ENCODE measurements around the gene TMEM143.
"Not testable (repeated sequence)": the region's sequence is repeated elsewhere in the genome, so short reads cannot be mapped to it uniquely, and the experiment has no call there.

Gene TMEM143

DNA sequence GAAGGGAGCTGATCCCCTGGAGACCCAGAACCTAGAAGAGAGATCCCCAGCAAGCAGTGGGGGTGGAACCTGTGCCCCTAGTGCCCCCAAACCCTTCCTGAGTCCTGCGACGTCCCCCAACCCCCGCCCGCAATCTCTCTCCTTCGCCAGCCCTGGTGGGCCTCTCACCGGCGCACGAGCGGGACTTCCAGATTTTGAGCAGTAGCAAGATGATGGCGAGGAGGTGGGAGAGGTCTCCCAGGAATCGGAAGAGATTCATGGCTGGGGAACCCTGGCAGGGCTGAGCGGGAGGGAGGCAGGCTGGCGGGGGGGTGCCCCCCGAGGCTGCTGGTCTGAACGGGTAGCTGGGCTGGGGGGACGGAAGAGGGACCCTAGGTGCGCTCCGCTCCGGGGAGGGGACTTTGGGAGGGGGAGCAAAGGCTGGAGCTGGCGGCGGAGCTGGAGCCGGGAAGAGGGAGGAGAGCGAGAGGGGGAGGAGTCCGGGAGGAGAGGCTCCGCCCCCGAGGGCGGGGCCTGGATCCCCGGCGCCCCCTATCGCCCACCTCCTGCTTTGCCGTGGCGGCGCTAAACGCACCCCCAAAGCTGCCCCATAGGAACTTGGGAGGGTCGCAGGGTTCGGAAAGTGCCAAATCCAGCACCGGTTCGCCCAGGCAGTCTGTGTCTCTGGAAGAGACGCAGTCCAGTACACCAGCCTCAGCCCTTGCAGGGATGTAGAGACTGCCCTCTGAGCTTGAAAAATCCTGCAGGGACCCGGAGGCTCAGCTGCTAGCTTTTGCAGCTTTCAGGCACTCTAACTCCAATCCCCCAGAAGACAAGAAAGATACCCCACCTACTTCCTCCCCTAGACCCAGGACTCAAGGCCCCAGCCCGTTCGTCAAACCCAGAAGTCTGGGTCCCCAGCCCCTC, 27.6 kb upstream of the TMEM143 start, which contains the start of gene KDELR1:
Gene KDELR1, minus strand, starts transcription at position 452 of the 906 bp plus-strand sequence. Its CDS starts 193 bp downstream, at position 259.
- peak; percentile 95 for DNase-seq (ENCODE audit: low spot score)

DNA sequence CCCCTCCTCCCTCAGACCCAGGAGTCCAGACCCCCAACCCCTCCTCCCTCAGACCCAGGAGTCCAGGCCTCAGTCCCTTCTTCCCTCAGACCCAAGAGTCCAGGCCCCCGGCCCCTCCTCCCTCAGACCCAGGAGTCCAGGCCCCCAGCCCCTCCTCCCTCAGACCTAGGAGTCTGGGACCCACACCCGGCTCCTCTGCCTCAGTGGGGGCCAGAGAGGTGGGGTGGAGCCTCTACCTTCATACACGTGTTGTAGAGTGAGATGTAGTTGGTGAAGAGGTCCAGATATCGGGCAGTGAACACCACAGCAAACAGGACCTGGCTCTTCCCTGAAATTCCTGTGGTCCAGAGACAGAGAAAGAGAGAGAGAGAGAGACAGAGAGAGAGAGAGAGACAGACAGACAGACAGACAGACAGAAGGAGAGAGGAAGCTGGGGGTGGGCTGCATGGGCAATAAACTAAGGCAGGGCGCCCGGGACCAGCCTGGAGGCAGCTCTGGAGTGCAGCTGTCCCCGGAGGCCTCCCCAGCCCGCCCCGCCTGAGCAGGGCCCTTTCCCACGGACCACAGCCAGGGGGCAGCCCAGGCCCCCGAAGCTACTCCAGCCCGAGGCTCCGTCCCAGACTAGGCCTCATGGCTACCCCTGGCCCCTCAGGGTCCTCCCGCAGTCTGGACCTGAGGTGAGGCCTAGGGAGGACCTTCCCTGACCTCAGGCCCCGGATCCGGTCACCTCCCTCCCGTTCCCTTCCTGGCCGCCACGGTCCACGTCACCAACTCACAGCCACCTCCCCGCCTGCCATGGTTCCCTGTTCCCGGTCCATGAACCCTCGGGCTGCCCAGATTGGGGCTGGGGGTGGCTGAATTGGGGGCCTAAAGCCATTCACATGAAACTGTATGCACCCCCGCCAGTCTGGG, 26.7 kb upstream of the TMEM143 start:
- DNase-seq (ENCODE audit: low spot score), result peak; percentile 57

DNA sequence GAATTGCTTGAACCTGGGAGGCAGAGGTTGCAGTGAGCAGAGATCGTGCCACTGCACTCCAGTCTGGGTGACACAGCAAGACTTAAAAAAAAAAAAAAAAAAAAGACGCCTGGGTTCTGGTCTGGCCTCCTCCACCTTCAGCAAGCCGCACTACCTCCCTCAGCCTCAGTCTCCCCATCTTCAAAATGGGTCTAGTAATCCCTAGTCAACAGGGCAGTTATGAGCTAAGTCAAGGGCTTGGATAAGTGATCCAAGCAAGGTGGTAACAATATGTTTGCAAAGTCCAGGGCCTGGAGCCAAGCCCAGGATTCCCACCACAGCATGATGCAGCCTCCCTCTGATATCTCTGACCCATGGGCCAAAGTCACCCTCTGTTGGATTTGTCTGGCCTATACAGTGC, 23.2 kb upstream of the TMEM143 start:
- DNase-seq (ENCODE audit: low spot score), result no peak

DNA sequence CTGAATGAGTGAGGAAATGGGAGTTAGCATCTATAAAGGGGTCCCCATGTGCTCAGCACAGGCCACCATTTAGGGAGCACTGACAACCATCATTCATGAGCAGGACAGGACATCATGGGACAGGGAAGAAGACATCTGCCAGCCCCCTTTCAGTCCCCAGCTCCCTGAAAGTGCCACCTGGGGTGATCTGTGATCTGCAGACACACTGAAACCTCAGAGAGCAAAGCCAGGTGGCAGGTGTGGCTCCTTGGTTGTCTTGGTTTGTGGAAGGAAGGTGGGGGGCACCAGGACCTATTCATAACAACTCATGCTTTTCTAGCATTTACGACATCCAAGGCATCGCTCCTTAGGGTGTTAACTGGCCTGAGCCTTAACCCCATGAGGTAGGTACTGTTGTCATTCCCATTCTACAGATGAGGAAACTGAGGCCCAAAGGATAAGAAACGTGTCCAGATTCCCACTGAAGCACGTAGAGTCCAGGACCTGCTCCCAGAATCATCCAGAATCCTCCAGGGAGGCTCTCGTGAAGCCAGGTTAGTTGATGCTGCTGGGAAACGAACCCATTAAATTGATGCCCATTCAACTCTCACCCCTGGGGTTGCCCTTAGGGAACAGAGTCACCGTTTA, 21.8 kb upstream of the TMEM143 start:
- DNase-seq (ENCODE audit: low spot score), result no peak

DNA sequence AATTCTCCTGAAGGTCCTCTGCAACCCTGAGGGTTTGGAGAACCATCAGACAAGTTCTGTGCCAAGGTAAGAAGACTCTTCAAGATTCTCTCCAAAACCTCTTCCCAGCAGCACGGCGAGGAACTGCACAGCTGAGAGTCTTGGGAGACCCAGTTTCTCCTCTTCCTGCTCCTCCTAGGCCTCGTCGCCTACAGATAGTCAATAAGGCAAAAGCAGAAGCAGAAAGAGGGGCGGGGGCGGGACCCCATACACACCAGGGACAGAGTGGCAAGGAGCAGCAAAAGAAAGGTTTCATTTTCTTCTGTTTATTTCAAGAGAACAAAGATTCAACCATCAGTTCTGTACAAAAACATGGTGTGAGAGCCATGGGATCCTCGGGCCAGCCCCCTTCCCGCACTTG, 18.5 kb upstream of the TMEM143 start:
- no peak for DNase-seq (ENCODE audit: low spot score)

DNA sequence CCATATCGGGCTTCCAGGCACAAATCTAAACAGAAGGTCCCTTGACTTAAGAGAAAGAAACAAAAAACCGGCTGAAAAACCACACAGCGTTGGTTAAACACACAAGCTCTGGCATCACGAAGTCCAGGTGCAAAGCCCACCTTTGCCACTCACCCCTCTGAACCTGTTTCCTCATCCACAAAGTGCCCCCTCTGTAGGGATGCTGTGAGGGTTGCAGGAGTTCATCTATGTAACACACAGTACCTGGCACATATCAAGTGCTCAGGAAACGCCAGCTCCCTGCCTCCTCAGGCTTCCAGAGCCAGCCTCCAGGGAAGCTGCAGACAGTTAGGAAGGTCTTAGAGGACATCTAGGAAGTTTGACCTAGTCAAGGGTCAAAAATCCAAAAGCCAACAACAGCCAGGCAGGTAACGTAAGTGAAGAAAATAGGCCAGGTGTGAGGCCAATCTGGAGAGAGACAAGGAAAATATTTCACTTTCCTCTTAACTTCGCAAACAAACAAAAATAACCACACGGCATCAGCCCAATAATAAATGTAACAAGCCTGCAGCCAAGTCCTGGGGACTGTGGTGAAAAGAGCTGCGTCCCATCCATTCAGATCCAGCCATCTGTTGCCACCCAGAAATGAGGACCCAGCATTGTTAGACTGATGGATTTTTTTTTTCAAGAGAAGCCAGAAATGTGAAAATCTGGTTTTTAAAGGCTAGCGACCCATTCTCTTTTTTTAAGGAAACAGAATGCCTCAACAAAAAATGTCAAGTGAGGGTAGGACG, 17.6 kb upstream of the TMEM143 start:
- no peak for DNase-seq (ENCODE audit: low spot score)

DNA sequence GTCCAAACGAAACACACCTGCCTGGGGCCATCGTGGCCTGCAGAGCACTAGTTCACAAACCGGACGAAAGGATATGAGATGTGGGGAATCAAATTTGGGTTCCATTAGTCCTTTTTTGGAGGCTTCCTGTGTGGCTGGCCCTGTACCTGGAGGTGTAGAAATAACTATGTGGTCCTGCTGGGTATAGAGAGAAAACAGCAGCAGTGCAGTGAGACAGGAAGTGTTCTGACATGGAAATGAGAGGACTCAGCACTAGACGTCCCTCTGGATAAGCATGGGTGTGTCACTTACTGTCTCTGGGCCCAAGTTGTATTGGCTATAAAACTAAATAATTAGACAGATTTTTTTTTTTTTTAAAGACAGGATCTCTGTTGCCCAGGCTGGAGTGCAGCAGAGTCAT, 15.3 kb upstream of the TMEM143 start:
- no peak for DNase-seq (ENCODE audit: low spot score)

DNA sequence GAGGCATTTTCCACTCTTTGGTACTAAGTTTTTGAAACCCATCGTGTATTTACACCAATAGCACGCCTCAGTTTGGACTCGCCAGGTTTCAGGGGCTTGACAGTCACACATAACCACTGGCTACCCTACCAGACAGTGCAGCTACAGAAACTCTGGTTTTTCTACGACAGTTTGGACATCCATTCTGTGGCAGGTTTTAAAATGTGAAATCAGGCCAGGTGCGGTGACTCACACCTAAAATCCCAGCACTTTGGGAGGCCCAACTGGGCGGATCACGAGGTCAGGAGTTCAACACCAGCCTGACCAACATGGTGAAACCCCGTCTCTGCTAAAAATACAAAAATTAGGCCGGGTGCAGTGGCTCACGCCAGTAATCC, 14.4 kb upstream of the TMEM143 start:
- no peak for DNase-seq (ENCODE audit: low spot score)

DNA sequence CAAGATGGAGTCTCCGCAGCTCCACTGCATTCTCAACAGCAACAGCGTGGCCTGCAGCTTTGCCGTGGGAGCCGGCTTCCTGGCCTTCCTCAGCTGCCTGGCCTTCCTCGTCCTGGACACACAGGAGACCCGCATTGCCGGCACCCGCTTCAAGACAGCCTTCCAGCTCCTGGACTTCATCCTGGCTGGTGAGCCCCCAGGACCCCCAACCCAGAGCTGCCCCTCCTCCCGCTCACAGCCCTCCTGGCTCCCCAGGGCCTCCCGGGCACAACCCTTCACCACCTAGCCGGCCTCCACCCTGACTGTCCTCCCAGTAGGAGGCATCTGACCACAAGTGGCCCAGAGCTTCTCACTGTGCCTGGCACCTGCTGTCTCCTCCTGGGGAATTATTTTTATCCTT, 9.8 kb upstream of the TMEM143 start:
- no peak for DNase-seq (ENCODE audit: low spot score)

DNA sequence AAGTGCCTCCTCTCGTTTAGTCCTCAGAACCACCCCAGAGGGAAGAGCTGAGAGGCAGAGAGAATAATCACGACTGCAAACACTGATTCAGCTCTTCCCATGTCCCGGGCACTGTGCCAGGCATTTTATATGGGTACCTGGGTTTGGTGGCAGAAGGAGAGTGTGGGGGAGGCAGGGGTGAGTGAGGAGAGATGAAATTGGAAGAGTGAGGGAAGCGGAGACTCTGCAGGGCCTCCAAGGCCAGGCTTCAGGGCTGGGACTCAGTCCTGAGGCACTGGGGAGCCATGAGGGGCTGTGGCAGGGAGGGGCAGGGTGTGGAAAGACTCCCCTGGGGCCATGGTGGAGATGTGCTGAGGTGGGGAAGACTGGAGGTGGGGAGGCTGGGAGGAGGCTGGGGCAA, 9.2 kb upstream of the TMEM143 start:
- no peak for DNase-seq (ENCODE audit: low spot score)

DNA sequence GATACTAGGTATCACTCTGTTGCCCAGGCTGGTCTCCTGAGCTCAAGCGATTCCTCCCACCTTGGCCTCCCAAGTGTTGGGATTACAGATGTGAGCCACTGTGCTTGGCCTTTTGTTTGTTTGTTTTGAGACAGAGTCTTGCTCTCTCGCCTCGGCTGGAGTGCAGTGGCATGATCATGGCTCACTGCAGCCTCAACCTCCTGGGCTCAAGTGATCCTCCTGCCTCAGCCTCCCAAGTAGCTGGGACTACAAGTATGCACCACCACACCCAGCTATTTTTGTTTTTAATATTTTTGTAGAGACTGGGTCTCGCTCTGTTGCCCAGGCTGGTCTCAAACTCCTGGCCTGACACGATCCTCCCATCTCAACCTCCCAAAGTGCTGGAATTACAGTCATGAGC, 8.0 kb upstream of the TMEM143 start:
- DNase-seq (ENCODE audit: low spot score), result not testable (repeated sequence)

DNA sequence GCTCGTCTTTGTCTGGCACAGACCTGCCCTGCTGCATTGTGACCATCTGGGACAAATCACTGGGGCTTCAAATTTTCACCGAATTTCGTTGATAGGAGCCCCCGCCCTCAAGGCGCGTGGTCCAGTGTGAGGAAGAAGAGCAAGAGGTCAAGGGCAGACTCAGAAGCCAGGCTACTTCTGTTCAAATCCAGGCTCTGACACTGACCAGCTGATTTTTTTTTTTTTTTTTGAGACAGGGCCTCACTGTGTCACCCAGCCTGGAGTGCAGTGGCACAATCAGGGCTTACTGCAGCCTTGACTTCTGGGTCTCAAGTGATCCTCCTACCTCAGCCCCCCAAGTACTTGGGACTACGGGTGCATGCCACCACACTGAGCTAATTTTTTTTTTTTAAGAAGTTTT, 7.6 kb upstream of the TMEM143 start:
- DNase-seq (ENCODE audit: low spot score), result no peak

DNA sequence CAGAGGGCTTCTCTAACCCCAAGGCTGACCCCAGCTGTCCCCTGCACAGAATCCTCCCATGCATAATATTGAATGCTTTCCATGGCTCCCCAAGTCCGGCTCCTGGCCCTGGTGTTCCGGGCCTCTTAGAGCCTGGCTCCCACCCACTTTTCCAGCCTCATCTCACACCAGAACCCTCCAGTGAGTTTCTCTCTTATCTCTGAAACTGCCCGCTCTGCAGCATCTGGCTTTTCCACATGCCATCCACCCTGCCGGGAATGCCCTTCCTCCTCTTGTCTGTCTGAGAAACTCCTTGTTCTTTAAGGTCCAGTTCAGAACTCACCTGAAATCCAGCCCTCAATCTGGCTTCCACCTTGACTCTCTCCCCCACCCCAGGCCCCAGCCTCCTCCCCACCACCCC, 7.2 kb upstream of the TMEM143 start:
- no peak for DNase-seq (ENCODE audit: low spot score)

DNA sequence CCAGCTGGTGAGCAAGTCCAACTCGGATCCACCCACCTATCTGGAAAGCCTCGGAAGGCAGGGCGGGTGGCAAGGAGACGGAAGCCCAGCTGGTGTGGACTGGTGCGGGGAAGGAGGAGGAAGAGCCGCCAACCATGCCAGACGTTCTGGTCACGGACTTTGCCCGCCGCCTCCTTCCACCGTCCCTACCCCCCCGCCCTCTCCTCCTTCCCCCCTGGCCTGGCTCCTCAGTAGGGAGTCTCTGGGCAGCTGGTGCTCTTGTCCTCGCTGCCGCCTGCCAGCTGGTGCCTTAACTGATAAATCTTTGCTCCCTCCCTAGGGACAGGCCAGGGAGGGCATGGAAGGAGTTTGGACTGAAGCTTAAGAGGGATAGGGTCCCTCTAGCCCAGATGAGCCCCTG, 5.2 kb upstream of the TMEM143 start:
- DNase-seq (ENCODE audit: low spot score), result no peak

DNA sequence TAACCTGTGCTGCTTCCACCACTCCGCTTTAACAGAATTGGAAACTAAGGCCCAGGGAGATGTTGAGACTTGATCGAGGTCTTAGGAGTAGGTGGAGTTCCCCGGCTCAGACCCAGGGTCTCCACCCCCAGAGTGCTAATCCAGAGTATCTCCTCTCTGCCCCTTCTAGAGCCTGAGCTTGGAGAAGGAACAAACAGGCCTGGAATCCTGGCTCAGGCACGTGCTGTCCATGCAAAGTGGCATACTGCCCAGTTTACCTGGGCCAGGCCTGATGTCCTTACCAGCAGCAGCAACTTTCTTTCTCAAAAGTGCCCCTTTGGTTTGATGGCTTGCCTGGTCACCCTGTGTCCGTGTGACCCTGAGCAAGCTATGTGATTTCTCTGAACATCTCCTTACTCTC, 4.1 kb upstream of the TMEM143 start:
- DNase-seq (ENCODE audit: low spot score), result no peak

DNA sequence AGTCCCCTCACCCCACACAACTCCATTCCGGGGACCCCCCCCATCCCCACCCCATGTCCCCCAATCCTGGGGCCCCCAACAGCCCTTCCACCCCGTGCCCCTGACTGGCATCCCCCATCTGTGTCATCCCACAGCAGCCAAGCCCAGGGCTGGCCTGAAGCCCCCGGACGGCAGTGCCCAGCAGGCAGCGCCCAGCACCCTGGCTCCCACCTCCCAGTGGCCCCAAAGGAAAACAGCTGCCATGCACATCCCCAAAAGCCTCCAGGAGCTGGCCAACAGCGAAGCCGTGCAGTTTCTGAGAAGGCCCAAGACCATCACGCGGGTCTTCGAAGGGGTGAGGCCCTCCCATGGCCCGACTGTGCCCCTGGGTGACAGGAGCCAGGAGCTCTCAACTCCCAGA, 1.9 kb upstream of the TMEM143 start:
- DNase-seq (ENCODE audit: low spot score), result no peak

DNA sequence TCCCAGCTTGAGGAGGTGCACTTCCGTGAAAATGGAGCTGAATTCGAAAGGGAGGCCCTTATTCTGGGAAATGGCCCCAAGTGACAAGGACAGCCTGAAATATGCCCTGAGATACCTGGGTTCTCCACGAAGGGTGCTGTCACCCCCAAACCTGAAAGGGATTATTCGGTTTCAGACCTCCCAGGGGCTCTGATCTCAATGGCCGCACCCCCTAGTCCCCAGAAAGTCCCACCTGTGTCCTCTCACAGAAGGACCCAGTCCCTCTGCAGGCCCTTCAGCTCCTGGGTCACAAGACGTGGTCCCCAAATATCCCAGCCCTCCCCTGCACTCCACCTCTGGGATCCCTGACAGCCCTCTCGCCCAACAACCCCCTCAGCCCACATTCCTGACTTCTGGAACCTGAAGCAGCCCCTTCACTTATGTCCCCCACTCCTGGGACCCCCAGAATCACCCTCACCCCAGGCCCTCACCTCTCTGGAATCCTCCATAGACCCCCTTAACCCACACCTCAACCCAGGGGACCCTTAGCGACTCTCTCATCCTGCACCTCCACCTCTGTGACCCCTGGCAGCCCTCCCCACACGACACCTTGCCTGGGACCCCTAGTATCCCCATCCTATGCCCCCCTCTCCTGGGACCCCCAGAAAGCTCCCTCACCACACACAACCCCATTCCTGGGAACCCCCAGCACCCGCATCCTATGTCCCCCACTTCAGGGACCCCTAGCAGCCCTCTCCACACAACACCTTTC, 1.0 kb upstream of the TMEM143 start:
- DNase-seq (ENCODE audit: low spot score), result no peak

DNA sequence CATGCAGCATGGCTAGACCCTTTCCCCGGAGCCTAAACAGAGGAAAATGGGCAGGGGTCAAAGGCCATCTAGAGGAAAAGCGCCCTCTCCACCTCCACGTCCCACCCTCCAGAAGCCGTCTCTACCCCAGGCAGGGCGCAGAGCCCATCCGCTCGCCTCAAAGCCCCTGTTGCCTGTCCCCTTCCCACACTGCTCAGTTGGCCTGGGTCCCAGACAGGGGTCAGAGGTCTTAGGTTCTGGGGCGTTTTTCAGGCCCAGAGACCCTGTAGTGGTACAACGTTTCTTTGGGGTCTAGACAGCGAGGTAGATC, 285 bp downstream of the TMEM143 start:
- no peak for DNase-seq (ENCODE audit: low spot score)

DNA sequence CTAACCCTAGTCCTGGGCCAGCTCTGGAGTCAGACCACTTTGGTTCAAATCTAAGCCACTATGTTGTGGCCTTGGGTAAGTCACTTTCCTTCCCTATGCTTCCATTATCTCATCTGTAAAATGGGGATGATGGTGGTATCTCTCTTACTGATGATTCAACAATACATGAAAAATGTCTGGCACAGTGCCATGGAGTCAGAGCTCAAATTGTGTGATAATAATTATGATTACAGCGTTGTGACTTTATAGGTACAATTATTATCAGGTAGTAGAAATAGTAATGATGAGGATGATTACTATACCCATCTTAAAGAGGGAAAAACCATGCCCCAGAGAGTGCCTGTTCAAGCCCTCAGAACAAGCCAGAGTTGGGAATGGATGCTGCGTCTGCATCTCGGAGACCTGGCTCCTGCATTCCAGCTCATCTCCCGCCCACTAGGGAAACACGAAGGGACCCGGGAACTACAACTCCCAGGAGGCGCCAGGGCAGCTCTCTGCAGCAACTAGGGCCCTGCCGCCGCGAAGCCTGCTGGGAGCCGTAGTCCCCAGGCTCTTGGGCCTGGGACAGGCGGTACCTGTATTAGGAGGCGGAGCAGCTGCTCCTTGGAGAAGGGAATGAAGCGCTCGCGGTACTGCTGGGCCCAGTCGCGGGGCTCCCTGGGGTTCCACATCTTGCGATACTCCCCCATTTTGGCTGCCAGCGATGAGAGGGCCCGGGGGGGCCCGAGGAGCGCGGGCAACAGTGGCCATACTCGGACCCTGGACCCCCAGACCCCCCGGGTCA, 832 bp downstream of the TMEM143 start:
- peak; percentile 92 for DNase-seq (ENCODE audit: low spot score)

DNA sequence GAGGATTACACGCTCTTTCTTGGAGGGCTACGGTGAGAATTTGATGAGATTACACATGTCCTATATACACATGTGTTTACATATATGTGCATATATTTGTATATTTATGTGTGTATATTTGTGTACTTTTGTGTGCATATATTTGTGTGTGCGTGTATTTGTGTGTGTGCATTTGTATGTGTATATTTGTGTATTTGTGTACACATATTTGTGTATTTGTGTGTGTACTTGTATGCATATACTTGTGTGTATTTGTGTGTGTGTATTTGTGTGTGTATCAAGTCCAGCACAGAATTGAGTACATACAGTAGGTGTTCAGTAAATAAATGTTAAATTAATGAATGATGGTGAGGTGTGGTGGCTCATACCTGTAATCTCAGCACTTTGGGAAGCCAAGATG, 1.8 kb downstream of the TMEM143 start:
- no peak for DNase-seq (ENCODE audit: low spot score)
